NB4 (cell line): ENCODE measurements around the gene TUT1.

Source experiments
- CTCF ChIP-seq: IDR thresholded peaks from one replicate; pipeline ENCODE4 v1.5.1; 2012; ENCODE audit warnings: low read depth, low read length
- MAX ChIP-seq: IDR thresholded peaks from 2 replicates; pipeline ENCODE4 v1.6.1; 2011; ENCODE audit warnings: low read depth, low read length
- MYC ChIP-seq: IDR thresholded peaks from 2 replicates; pipeline ENCODE4 v1.6.1; 2011; ENCODE audit warnings: low read depth, low read length
- POLR2A ChIP-seq: IDR thresholded peaks from 2 replicates; pipeline ENCODE4 v1.6.1; 2011; ENCODE audit warnings: mild to moderate bottlenecking; ENCODE audit not compliant: insufficient read length; ENCODE audit errors: extremely low read depth

GRCh38 chr11:62575837-62576236 lies 15.5 kb downstream of the TUT1 start:
- TF ChIP-seq CTCF (no peak), POLR2A (no peak), MAX (no peak), MYC (no peak)
